Spleen (tissue), 7 donors: ENCODE measurements around the gene BCORL1.

Experiments
- CTCF ChIP-seq, 11 experiments: fragments of 200-600 bp in 7 of 11; fragments of 450-650 bp in 4 of 11; sonication (generic) in 4 of 11; IDR thresholded peaks in 8 of 11; conservative IDR thresholded peaks in 3 of 11; 1 replicate in 7 of 11; 2 replicates in 4 of 11; pipeline versions ENCODE4 v1.4.0 to v1.8.0; 2016 to 2021; ENCODE audit warnings: antibody characterized with exemption in 11 of 11, inconsistent platforms in 4 of 11, mild to moderate bottlenecking in 1 of 11
- POLR2A ChIP-seq, 3 donors: fragments of 450-650 bp; IDR thresholded peaks; one replicate each; pipeline ENCODE4 v1.5.1; 2017; ENCODE audit warnings: antibody characterized with exemption in 3 of 3, mild to moderate bottlenecking in 1 of 3
- POLR2AphosphoS5 ChIP-seq, 3 donors: sonication (generic); formaldehyde crosslinking; IDR thresholded peaks; one replicate each; pipeline ENCODE4 v1.5.1; 2017; ENCODE audit warnings: antibody characterized with exemption in 3 of 3
- donor health status: DM: no; HTN: no; CAD: no; lungs with moderate emphysema.
- donor health status: DM: no; HTN: no; CAD: no.
- donor health status: DM: no; HTN: no; CAD: no.

DNA sequence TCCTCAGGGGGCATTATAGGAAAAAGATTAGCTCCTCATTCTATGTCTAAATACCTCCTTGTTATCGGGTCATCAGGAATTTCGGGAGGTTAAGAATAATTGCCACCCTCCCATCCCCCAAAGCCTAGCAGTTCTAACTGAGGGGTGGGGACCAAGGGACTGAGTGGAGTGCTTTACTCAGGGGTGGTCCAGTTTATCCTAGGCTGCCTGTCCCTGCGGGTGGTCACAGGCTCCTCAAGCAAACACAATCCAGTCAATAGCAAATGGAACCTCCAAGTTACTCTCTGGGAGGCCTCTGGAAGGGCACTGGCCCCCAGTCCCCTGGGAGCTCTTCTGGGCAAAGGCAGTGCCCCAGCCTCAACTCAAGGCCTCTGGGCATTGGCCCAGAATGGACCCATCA is 121.2 kb downstream of the BCORL1 start:
- TF ChIP-seq CTCF (IDR thresholded peaks at IDR 0.05 in 8 of 11, conservative IDR thresholded peaks at IDR 0.05 in 3 of 11) (no peak), POLR2A (IDR thresholded peaks at IDR 0.05) (no peak), POLR2AphosphoS5 (IDR thresholded peaks at IDR 0.05) (no peak)
